Tibial nerve (tissue), 4 donors: ENCODE data around the gene PRXL2B.

ENCODE experiments used
- CTCF ChIP-seq, 5 experiments: fragments of 200-600 bp in 3 of 5; fragments of 450-650 bp in 2 of 5; sonication (generic) in 3 of 5; IDR thresholded peaks; one replicate each; pipeline ENCODE4 v1.5.1; 2016 to 2019; ENCODE audit warnings: antibody characterized with exemption in 5 of 5, mild to moderate bottlenecking in 3 of 5, moderate library complexity in 2 of 5
- EP300 ChIP-seq, 2 donors: sonication (generic); formaldehyde crosslinking; IDR thresholded peaks; one replicate each; pipeline ENCODE4 v1.6.1; 2017; ENCODE audit warnings: antibody characterized with exemption in 2 of 2, mild to moderate bottlenecking in 1 of 2
- POLR2A ChIP-seq, 2 donors: fragments of 450-650 bp; IDR thresholded peaks; one replicate each; pipeline ENCODE4 v1.6.1; 2017; ENCODE audit warnings: antibody characterized with exemption in 2 of 2, mild to moderate bottlenecking in 2 of 2, moderate library complexity in 2 of 2

GRCh38 chr1:2583331-2583791, 3.2 kb upstream of the PRXL2B start:
- TF ChIP-seq CTCF (IDR thresholded peaks at IDR 0.05), result no peak
- no peak for TF ChIP-seq POLR2A (IDR thresholded peaks at IDR 0.05)
- TF ChIP-seq EP300 (IDR thresholded peaks at IDR 0.05), result no peak
